GM23338 (cell line): ENCODE data around the gene GALNT4. TPM values are rescaled to one million over a fixed set of nuclear protein-coding genes. Genes with fewer than 3 reads are reported as not detected.

Experiments used
- ATAC-seq: fragments of 200-7000 bp; cut with Tn5 transposase; 3 replicates; pipeline ENCODE4 v1.9.1; 2020
- DNase-seq: peaks from one replicate; pipeline ENCODE4 v3.0.0-alpha.2; 2015; ENCODE audit warnings: low spot score
- H2AFZ ChIP-seq: fragments of 200-600 bp; sonication (generic); 2 replicates; pipeline ENCODE4 v1.8.0; 2016; ENCODE audit warnings: antibody characterized with exemption, mild to moderate bottlenecking, moderate library complexity
- H3F3A ChIP-seq: fragments of 200-600 bp; sonication (generic); replicated peaks from 2 replicates; pipeline ENCODE4 v1.8.0; 2017; ENCODE audit warnings: antibody characterized with exemption, mixed run types, low read depth
- H3K27ac ChIP-seq: fragments of 200-600 bp; sonication (generic); 2 replicates; pipeline ENCODE4 v1.6.1; 2016; ENCODE audit warnings: low read depth
- H3K27me3 ChIP-seq: fragments of 200-600 bp; sonication (generic); 2 replicates; pipeline ENCODE4 v1.8.0; 2016; ENCODE audit warnings: mild to moderate bottlenecking, mixed run types, moderate library complexity; ENCODE audit not compliant: insufficient read depth
- H3K36me3 ChIP-seq: fragments of 200-600 bp; sonication (generic); 2 replicates; pipeline ENCODE4 v1.8.0; 2016; ENCODE audit warnings: mild to moderate bottlenecking; ENCODE audit not compliant: insufficient read depth
- H3K4me1 ChIP-seq: fragments of 200-600 bp; sonication (generic); 2 replicates; pipeline ENCODE4 v1.8.0; 2016; ENCODE audit warnings: mild to moderate bottlenecking, moderate library complexity; ENCODE audit not compliant: insufficient read depth
- H3K4me2 ChIP-seq: fragments of 200-600 bp; sonication (generic); 2 replicates; pipeline ENCODE4 v1.7.1; 2017; ENCODE audit warnings: mixed run types
- H3K4me3 ChIP-seq: fragments of 200-600 bp; sonication (generic); 2 replicates; pipeline ENCODE4 v1.6.1; 2016; ENCODE audit warnings: mixed run types
- H3K79me2 ChIP-seq: fragments of 200-600 bp; sonication (generic); replicated peaks from 2 replicates; pipeline ENCODE4 v1.8.0; 2017; ENCODE audit warnings: mild to moderate bottlenecking; ENCODE audit not compliant: insufficient read depth
- H3K9me2 ChIP-seq: fragments of 200-600 bp; sonication (generic); 2 replicates; pipeline ENCODE4 v1.8.0; 2017; ENCODE audit not compliant: insufficient read depth
- H4K20me1 ChIP-seq: fragments of 200-600 bp; sonication (generic); replicated peaks from 2 replicates; pipeline ENCODE4 v1.8.0; 2017; ENCODE audit warnings: mild to moderate bottlenecking; ENCODE audit not compliant: insufficient read depth
- H3K27ac Mint-ChIP-seq: 2 replicates; pipeline ENCODE4 v1.8.0; 2020; ENCODE audit warnings: inconsistent platforms, mild to moderate bottlenecking, moderate library complexity, mixed read lengths
- H3K27me3 Mint-ChIP-seq: 3 replicates; pipeline ENCODE4 v1.8.0; 2022; ENCODE audit warnings: low read depth, mild to moderate bottlenecking, moderate library complexity, mixed read lengths, inconsistent platforms; ENCODE audit not compliant: insufficient read depth, poor library complexity
- H3K36me3 Mint-ChIP-seq: 3 replicates; pipeline ENCODE4 v1.8.0; 2021; ENCODE audit warnings: low read depth, mild to moderate bottlenecking, inconsistent platforms, moderate library complexity, mixed read lengths
- H3K4me1 Mint-ChIP-seq: 3 replicates; pipeline ENCODE4 v1.8.0; 2020; ENCODE audit warnings: mild to moderate bottlenecking, inconsistent platforms, mixed read lengths
- H3K4me3 Mint-ChIP-seq: 3 replicates; pipeline ENCODE4 v1.8.0; 2021; ENCODE audit warnings: moderate library complexity, mild to moderate bottlenecking, inconsistent platforms, mixed read lengths
- H3K9me3 Mint-ChIP-seq: 3 replicates; pipeline ENCODE4 v1.8.0; 2020; ENCODE audit warnings: moderate library complexity, mild to moderate bottlenecking, inconsistent platforms, mixed read lengths
- CREB1 ChIP-seq: fragments of 250-450 bp; sonication (Bioruptor Pico); IDR thresholded peaks from 2 replicates; pipeline ENCODE4 v1.5.0; 2020; ENCODE audit warnings: low read depth, mild to moderate bottlenecking, moderate library complexity
- CTCF ChIP-seq, 2 experiments: fragments of 200-600 bp in 1 of 2; sonication (generic) in 1 of 2; conservative IDR thresholded peaks; 2 replicates each; pipeline versions ENCODE4 v1.5.1 to v1.6.1; 2016 to 2017; ENCODE audit warnings: antibody characterized with exemption in 2 of 2, low read depth in 2 of 2, mild to moderate bottlenecking in 2 of 2, moderate library complexity in 1 of 2
- ETS1 ChIP-seq: IDR thresholded peaks from 2 replicates; pipeline ENCODE4 v1.6.1; 2016; ENCODE audit warnings: antibody characterized with exemption
- EZH2 ChIP-seq: fragments of 200-600 bp; sonication (generic); IDR thresholded peaks from one replicate; pipeline ENCODE4 v1.8.0; 2017; ENCODE audit warnings: antibody characterized with exemption, mild to moderate bottlenecking, low read depth; ENCODE audit not compliant: unreplicated experiment
- EZH2phosphoT487 ChIP-seq: fragments of 200-600 bp; sonication (generic); IDR thresholded peaks from one replicate; pipeline ENCODE4 v1.8.1; 2018; ENCODE audit warnings: antibody characterized with exemption; ENCODE audit not compliant: unreplicated experiment
- JUNB ChIP-seq: IDR thresholded peaks from one replicate; pipeline ENCODE4 v1.6.1; 2016; ENCODE audit warnings: antibody characterized with exemption; ENCODE audit not compliant: unreplicated experiment
- NANOG ChIP-seq: IDR thresholded peaks from 2 replicates; pipeline ENCODE4 v1.6.1; 2016; ENCODE audit warnings: antibody characterized with exemption, borderline replicate concordance
- POLR2AphosphoS5 ChIP-seq: IDR thresholded peaks from 2 replicates; pipeline ENCODE4 v1.6.1; 2016; ENCODE audit warnings: antibody characterized with exemption, low read depth
- STAT1 ChIP-seq: IDR thresholded peaks from one replicate; pipeline ENCODE4 v1.6.1; 2016; ENCODE audit warnings: antibody characterized with exemption; ENCODE audit not compliant: unreplicated experiment
- ZNF114 ChIP-seq: fragments of 250-450 bp; sonication (Bioruptor Pico); IDR thresholded peaks from 2 replicates; pipeline ENCODE4 v1.5.0; 2020; ENCODE audit warnings: mild to moderate bottlenecking, moderate library complexity
- ZNF331 ChIP-seq: fragments of 250-450 bp; sonication (Bioruptor Pico); IDR thresholded peaks from 2 replicates; pipeline ENCODE4 v1.5.0; 2020; ENCODE audit warnings: low read depth, mild to moderate bottlenecking, moderate library complexity
- polyA plus RNA-seq: library from polyadenylated mRNA; unstranded; fragments of >200 nt; fragmentation: Nextera tagmentation; extraction: Ambion mirVana; gene quantifications from 2 replicates; pipeline ENCODE4 v1.2.1, GENCODE V29; 2016
- total RNA-seq: library from RNA; depleted of rRNA; stranded (reverse); fragments of >200 nt; shearing (Covaris generic); gene quantifications from 2 replicates; pipeline ENCODE4 v1.2.3, GENCODE V29; 2014
- TF ChIP-seq, protein P1 (sequence below): fragments of 250-450 bp; sonication (Bioruptor Pico); IDR thresholded peaks from 2 replicates; pipeline ENCODE4 v1.5.0; 2020; ENCODE audit warnings: mild to moderate bottlenecking, moderate library complexity

The GALNT4 gene
- total and polyA plus RNA-seq, 2 experiments from 2014 or later: 1.1 to 2.4 TPM

DNA sequence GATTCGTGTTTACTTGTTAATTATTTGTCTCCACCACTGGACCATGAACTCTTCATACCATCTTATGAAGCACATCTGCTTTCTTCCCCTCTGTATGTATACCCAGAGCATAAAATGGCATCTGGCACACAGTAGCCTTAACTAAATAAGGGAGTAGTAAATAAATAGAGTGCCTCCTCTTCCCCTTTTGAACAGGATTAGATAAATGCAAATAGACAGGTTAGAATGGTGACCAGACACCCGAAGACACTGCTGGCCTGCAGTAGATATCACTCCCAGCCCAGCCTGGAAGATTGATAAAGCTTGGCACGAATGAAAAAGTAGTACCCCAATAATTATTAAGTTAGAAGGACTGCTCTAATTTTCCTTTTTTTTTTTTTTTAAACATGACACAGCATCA is 6.9 kb downstream of the GALNT4 start (continued):
- TF ChIP-seq CTCF (conservative IDR thresholded peaks at IDR 0.05; ENCODE audit: low read depth in 2 of 2): no peak
- no peak for TF ChIP-seq POLR2AphosphoS5
- no peak for TF ChIP-seq CREB1 (CRISPR knock-in tag)
- no peak for TF ChIP-seq EZH2phosphoT487
- TF ChIP-seq NANOG: no peak

DNA sequence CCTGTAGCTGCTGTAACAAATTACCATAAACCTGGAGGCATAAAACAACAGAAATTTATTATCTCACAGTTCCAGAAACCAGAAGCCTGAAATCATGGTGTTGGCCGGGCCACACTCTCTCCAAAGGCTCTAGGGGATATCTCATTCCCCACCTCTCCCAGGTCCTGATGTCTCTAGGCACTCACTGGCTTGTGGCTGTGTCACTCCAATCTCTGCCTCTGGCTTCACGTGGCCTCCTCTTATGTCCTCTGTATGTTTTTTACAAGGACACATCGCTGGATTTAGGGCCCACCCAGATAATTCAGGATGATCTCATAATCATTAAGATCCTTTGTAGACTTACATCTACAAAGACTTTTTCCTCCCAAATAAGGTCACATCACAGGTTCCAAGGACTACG is 8.0 kb downstream of the GALNT4 start:
- no peaks in the 10 kb centered on the region for H4K20me1 ChIP-seq
- Mint-ChIP-seq H3K4me1 (peaks cover 6% of the 10 kb centered on the region), H3K27me3 (no peaks in the 10 kb centered on the region), H3K27ac (no peak overlapping the region), H3K36me3 (no peaks in the 10 kb centered on the region), H3K4me3 (no peak overlapping the region), H3K9me3 (no peaks in the 10 kb centered on the region)
- H3K79me2 ChIP-seq: peaks cover 13% of the 10 kb centered on the region
- H3K4me3 ChIP-seq: no peak overlapping the region
- DNase-seq (no peak), ATAC-seq (no peak)
- H3K4me1 ChIP-seq: peaks cover 17% of the 10 kb centered on the region
- 0 out of 2 replicates have a peak overlapping the region, but pooled peaks have one; percentile 11 for H3K4me2 ChIP-seq
- no peaks in the 10 kb centered on the region for H3K36me3 ChIP-seq
- no peaks in the 10 kb centered on the region for H3F3A ChIP-seq
- no peak overlapping the region for H2AFZ ChIP-seq
- no peaks in the 10 kb centered on the region for H3K27me3 ChIP-seq
- no peak overlapping the region for H3K27ac ChIP-seq
- peaks cover 20% of the 10 kb centered on the region for H3K9me2 ChIP-seq
- no peak for TF ChIP-seq EZH2phosphoT487
- TF ChIP-seq, protein P1, sequence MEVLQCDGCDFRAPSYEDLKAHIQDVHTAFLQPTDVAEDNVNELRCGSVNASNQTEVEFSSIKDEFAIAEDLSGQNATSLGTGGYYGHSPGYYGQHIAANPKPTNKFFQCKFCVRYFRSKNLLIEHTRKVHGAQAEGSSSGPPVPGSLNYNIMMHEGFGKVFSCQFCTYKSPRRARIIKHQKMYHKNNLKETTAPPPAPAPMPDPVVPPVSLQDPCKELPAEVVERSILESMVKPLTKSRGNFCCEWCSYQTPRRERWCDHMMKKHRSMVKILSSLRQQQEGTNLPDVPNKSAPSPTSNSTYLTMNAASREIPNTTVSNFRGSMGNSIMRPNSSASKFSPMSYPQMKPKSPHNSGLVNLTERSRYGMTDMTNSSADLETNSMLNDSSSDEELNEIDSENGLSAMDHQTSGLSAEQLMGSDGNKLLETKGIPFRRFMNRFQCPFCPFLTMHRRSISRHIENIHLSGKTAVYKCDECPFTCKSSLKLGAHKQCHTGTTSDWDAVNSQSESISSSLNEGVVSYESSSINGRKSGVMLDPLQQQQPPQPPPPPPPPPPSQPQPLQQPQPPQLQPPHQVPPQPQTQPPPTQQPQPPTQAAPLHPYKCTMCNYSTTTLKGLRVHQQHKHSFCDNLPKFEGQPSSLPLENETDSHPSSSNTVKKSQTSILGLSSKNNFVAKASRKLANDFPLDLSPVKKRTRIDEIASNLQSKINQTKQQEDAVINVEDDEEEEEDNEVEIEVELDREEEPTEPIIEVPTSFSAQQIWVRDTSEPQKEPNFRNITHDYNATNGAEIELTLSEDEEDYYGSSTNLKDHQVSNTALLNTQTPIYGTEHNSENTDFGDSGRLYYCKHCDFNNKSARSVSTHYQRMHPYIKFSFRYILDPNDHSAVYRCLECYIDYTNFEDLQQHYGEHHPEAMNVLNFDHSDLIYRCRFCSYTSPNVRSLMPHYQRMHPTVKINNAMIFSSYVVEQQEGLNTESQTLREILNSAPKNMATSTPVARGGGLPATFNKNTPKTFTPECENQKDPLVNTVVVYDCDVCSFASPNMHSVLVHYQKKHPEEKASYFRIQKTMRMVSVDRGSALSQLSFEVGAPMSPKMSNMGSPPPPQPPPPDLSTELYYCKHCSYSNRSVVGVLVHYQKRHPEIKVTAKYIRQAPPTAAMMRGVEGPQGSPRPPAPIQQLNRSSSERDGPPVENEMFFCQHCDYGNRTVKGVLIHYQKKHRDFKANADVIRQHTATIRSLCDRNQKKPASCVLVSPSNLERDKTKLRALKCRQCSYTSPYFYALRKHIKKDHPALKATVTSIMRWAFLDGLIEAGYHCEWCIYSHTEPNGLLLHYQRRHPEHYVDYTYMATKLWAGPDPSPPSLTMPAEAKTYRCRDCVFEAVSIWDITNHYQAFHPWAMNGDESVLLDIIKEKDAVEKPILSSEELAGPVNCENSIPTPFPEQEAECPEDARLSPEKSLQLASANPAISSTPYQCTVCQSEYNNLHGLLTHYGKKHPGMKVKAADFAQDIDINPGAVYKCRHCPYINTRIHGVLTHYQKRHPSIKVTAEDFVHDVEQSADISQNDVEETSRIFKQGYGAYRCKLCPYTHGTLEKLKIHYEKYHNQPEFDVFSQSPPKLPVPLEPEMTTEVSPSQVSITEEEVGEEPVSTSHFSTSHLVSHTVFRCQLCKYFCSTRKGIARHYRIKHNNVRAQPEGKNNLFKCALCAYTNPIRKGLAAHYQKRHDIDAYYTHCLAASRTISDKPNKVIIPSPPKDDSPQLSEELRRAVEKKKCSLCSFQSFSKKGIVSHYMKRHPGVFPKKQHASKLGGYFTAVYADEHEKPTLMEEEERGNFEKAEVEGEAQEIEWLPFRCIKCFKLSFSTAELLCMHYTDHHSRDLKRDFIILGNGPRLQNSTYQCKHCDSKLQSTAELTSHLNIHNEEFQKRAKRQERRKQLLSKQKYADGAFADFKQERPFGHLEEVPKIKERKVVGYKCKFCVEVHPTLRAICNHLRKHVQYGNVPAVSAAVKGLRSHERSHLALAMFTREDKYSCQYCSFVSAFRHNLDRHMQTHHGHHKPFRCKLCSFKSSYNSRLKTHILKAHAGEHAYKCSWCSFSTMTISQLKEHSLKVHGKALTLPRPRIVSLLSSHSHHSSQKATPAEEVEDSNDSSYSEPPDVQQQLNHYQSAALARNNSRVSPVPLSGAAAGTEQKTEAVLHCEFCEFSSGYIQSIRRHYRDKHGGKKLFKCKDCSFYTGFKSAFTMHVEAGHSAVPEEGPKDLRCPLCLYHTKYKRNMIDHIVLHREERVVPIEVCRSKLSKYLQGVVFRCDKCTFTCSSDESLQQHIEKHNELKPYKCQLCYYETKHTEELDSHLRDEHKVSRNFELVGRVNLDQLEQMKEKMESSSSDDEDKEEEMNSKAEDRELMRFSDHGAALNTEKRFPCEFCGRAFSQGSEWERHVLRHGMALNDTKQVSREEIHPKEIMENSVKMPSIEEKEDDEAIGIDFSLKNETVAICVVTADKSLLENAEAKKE: no peak
- no peak for TF ChIP-seq CREB1 (CRISPR knock-in tag)
- TF ChIP-seq STAT1: no peak
- TF ChIP-seq NANOG: no peak
- TF ChIP-seq ZNF114 (CRISPR knock-in tag): no peak
- TF ChIP-seq JUNB: no peak
- no peak for TF ChIP-seq EZH2
- TF ChIP-seq CTCF (conservative IDR thresholded peaks at IDR 0.05; ENCODE audit: low read depth in 2 of 2): no peak
- no peak for TF ChIP-seq ZNF331 (CRISPR knock-in tag)
- TF ChIP-seq POLR2AphosphoS5: no peak
- no peak for TF ChIP-seq ETS1
